ENCODE results near the gene LRRN3.
A peak's percentile ranks its signal among the peaks of the same experiment; 100 is the strongest.

GRCh38 chr7:111089822-111090426 lies 1.0 kb upstream of the LRRN3 start:
- TF ChIP-seq, protein P1, sequence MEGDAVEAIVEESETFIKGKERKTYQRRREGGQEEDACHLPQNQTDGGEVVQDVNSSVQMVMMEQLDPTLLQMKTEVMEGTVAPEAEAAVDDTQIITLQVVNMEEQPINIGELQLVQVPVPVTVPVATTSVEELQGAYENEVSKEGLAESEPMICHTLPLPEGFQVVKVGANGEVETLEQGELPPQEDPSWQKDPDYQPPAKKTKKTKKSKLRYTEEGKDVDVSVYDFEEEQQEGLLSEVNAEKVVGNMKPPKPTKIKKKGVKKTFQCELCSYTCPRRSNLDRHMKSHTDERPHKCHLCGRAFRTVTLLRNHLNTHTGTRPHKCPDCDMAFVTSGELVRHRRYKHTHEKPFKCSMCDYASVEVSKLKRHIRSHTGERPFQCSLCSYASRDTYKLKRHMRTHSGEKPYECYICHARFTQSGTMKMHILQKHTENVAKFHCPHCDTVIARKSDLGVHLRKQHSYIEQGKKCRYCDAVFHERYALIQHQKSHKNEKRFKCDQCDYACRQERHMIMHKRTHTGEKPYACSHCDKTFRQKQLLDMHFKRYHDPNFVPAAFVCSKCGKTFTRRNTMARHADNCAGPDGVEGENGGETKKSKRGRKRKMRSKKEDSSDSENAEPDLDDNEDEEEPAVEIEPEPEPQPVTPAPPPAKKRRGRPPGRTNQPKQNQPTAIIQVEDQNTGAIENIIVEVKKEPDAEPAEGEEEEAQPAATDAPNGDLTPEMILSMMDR (IDR thresholded peaks at IDR 0.05; ENCODE audit: low read depth, low read length), result peak; percentile 64
- TF ChIP-seq EZH2phosphoT487 (IDR thresholded peaks at IDR 0.05; ENCODE audit: low read depth), result no peak
